ENCODE data around the gene VSTM5. TPM values are rescaled to one million over a fixed set of nuclear protein-coding genes. Genes with fewer than 3 reads are reported as not detected.
A peak's percentile ranks its signal among the peaks of the same experiment; 100 is the strongest.
"Not testable (repeated sequence)": the region's sequence is repeated elsewhere in the genome, so short reads cannot be mapped to it uniquely, and the experiment has no call there.

VSTM5 gene
- polyA plus RNA-seq, 1 donor, result 2.8 TPM

DNA sequence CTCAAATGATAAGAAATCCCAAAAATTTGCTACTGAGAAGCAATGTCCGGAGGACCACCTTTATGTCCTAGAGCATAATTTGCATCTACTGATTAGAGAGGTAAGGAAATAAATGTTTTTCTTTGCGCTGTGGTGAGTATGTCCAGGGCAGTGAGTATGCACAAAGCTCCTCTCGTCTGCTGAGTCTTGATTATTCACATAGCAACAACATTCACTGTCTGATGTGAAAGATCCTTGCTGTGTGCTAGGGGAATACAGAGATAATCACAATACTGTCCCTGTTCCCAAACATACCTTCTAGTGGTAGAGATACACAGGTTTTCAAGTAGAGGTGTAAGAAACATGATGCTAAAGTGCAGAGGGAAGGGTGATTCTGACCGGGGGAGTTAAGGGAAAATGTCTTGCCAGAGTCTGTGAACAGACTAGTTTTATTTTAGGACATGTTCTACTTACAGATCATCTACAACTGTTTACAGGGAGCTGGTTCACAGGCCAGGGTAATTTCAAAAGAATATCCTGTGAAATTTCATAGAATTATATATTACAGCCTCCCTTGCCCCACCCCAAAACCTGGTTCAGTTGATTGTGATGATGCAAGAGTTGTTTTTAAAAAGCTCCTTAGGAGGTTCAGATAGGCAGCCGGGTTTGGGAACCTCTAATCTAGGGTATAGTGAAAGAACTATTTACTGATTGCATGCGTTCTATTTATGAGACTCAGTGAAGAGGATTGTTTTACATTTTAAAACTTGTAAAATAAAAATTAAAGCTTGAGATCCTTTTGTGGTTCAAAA lies 53.8 kb downstream of the VSTM5 start:
- no peak for DNase-seq

DNA sequence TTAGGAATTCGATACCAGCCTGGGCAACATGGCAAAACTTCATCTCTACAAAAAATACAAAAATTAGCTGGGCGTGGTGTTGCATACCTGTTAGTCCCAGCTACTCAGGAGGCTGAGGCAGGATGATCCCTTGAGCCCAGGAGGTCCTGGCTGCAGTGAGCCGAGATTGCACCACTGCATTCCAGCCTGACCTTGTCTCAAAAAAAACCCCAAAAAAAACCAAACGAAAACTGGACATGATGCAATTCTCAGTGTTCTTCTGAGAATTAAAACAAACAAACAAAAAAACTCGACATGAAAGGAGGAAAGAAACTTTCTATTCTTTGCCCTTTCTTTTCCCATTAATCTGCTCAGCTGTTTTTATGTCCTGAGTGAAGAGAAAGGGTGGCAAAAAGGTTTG lies 58.9 kb downstream of the VSTM5 start:
- DNase-seq, result no peak

DNA sequence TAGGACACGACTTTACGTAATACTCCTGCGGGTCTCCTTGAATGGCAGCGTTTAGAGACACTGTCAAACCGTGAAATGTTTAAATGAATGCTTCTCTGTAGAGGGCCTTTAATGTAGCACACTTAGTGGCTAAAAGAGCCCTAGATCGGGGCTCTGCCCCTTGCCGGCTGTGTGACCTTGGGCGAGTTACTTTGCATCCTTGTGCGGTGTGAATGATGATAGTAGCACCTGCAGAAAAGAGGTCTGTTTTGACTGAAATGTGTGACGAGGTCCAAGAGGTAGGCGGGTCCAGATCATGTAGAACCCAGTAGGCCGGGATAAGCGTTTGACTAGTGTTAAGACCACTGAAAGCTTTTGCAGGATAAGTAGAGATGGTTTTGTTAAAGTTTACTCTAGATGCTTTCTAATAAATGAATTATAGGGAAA lies 65.5 kb downstream of the VSTM5 start:
- no peak for DNase-seq

DNA sequence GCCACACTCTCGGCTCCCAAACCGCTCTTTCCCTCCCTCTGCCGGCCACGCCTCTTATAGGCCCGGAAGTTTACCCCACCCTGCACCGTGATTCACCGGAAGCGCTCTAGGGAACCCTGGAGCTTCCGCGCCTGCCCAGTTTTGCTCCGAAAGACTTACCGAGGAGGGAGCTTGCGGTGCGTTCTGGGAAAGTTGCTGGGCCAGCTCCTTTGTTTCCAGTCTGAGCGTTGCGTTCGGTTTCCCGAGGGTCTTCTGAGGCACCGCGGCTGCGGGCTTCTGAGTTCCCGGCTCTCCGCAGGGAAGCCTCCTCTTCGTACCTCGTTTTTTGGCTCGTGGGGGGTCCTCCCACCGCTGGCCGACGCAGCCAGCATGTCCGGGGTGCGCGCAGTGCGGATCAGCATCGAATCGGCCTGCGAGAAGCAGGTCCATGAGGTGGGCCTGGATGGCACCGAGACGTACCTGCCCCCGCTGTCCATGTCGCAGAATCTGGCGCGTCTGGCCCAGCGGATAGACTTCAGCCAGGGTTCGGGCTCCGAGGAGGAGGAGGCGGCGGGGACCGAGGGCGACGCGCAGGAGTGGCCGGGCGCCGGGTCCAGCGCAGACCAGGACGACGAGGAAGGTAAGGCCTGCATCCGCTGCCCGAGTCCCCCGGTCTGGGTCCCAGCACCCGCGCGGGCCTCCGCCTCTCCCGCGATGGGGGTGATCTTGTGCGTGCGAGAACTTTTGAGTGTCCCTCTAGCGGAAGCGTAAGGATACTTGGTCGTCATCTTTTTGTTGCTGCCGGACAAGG lies 66.1 kb downstream of the VSTM5 start, which contains the start of gene MED17:
TSS of gene MED17 (plus strand) at position 138 of the 790 bp plus-strand sequence. CDS start at position 370, 232 bp downstream.
- peak; percentile 96 for DNase-seq

DNA sequence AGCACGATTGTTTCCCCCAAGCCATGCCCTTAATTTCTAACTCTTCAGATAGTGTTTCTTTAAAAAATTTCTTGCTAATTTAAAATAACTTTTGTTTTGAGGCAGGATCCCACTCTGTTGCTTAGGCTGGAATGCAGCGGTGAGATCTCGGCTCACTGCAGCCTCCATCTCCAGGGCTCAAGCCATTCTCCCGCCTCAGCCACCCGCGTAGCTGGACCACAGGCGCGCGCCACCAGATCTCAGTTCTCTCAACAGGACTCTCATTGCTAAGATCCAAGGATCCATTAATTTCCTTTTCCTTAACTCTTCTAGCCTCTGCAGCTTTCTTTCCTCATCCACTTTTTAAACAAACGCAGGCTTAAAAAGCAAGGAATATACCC lies 66.7 kb downstream of the VSTM5 start:
- DNase-seq, result no peak

DNA sequence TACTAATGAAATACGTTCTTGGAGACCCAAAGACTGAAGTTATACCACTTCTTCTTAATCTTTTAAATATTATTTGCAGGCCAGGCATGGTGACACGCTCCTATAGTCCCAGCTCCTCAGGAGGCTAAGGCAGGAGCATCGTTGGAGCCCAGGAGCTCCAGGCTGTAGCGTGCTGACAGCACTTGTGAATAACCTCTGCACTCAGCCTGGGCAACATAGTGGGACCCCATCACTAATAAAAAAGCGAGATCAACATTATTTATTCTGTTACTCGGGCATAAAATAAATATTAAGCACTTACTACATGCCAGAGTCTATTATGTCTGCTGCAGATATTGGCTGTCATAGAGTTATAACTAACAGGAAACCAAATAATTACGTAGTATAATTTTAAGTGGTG lies 67.1 kb downstream of the VSTM5 start:
- no peak for DNase-seq

DNA sequence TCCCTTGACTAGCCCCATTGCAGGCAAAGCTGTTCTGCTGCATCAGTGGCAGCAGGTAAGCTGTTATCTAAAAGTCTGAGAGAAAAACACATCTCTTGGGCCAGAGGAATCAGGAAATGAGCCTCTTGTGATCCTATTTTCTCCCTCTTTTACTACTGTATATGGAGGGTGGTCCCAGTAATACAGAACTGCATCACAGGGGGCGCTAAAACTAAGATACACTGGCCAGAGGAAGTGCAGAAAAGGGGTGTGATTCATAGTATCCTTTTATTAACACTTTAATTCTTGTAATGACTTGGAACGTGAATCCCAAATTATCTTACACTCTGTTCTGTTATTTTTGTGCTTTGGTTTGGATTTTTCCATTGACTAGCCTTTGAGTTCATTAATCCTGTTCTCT lies 75.1 kb downstream of the VSTM5 start:
- DNase-seq, result no peak

DNA sequence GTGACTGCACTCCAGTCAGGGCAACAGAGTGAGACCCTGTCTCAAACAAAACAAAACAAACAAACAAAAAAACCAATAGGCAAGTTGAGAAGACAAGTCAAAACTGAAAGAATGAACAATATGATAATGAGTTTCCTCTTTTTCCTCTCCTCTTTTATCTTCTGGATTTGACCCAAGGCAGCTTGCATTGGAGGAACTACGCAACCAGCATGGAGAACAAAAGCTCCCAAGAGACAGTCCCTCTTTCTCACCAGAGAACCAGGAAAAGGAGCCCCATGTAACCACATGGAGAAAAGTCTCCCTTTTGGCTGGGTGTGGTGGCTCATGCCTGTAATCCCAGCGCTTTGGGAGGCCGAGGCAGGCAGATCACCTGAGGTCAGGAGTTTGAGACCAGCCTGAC lies 75.9 kb downstream of the VSTM5 start:
- not testable (repeated sequence) for DNase-seq

DNA sequence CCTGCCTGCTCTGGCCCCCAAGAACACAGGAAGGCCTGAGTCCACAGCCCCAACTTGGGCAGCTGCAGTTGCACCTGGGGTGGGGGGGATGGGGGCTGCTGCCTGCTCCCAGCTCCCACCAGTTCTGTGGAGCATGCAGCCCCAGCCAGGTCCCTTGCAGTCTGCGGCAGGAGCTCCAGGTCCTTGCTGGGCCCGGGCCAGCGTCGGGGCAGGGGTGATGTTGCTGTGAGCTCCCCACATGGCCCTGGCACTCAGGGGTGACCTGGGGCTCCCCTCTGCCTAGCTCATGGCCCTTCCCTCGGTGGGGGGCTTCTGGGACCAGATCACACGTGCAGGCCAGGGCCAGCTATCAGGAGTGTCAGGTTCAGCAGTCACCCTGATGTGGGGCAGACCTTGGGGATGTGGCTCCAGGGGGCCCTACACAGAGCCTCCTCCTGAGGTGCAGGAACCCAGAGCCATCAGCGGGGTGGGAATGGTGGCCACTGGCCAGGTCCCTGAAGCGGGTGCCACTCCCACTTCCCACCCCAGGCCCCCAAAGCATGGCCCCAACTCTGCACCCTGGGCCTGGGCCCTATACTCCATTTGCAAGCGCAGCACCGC lies 76.7 kb downstream of the VSTM5 start:
- no peak for DNase-seq

DNA sequence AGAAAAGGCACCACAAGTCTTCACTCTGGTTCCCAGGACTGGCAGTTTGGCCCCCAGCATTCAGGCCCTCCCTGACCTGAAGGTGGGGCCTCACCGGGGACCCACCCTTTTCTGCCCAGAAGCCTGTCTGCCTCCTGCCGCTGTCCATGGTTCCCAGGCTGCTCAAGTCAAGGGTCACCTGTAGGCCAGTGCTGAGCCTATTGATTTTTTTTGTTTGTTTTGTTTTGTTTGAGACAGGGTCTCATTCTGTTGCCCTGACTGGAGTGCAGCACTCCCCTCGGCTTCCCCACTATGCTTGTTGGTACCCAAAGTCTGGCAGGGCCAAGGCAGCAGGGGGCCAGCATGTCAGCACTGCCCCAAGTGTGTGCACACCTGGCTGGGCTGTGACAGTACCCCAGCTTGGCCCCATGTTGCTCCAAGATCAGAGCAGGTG lies 77.4 kb downstream of the VSTM5 start:
- DNase-seq, result no peak

DNA sequence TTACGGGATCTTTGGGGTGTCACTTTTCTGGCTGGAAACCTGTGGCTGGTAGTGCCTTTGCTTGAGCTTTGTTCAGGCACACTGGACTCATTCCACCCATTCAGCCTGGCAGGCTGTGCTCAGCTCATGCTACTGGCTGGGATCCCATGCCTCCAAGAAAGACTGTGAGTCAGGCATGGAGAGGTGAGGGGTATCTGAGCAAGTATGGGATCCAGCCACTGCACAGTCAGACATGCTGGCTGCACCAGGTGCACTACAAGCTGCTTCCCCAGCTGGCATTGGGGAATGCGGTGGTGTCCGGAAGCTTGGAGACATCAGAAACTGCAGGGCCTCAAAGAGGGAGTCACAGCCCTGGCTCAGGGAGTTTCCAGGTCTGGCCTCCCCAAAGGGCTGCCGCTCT lies 78.3 kb downstream of the VSTM5 start:
- DNase-seq, result no peak

DNA sequence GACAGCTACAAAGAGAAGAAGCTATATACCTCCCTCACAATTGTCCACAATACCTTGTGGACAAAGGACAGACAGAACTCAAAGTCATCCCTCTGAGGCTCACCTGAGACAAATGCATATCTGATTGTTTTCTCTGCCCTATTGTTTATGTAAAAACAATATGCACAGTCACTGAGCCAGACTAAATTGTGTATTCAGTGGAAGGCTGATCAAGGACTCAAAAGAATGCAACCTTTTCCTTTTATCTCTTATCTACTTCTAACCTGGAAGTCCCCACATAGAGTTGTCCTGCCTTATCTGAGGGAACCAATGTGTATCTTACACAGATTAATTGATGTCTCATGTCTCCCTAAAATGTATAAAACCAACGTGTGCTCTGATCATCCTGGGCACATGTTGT lies 80.3 kb downstream of the VSTM5 start:
- DNase-seq, result no peak

Other genes with a start within 250 kb of the VSTM5 start
- gene CEP295, start 188.9 kb downstream of the VSTM5 start, polyA plus RNA-seq (ENCODE audit: insufficient read length), result 29.3 TPM
- 179 TPM for gene TAF1D, start 109.1 kb downstream of the VSTM5 start, polyA plus RNA-seq (ENCODE audit: insufficient read length)
- 142 TPM for gene C11orf54, start 108.9 kb downstream of the VSTM5 start, polyA plus RNA-seq (ENCODE audit: insufficient read length)
- gene MED17, start 66.3 kb downstream of the VSTM5 start, polyA plus RNA-seq (ENCODE audit: insufficient read length), result 69.2 TPM
- 0.33 TPM for gene HEPHL1, start 170.7 kb upstream of the VSTM5 start, polyA plus RNA-seq (ENCODE audit: insufficient read length)

Measured in left kidney (tissue), 2 donors.